HepG2 (cell line): ENCODE data around the gene CERS5. TPM values are rescaled to one million over a fixed set of nuclear protein-coding genes. Genes with fewer than 3 reads are reported as not detected.

Source experiments
- ARHGAP35 ChIP-seq: sonication (generic); formaldehyde crosslinking; IDR thresholded peaks from 2 replicates; pipeline ENCODE4 v1.9.0; 2022; ENCODE audit warnings: mild to moderate bottlenecking, inconsistent platforms, moderate library complexity, missing genetic modification reagents, borderline replicate concordance
- ARID4A ChIP-seq: sonication (generic); formaldehyde crosslinking; IDR thresholded peaks from 2 replicates; pipeline ENCODE4 v1.5.0; 2020; ENCODE audit warnings: mild to moderate bottlenecking, missing genetic modification reagents, borderline replicate concordance
- ASH2L ChIP-seq: fragments of 300-600, 200-600 bp; sonication (generic); IDR thresholded peaks from 2 replicates; pipeline ENCODE4 v1.7.0; 2017; ENCODE audit warnings: low read depth, mild to moderate bottlenecking, moderate library complexity, mixed read lengths, low read length; ENCODE audit not compliant: insufficient read length
- FOXC1 ChIP-seq: sonication (generic); formaldehyde crosslinking; IDR thresholded peaks from 2 replicates; pipeline ENCODE4 v1.8.0; 2022; ENCODE audit warnings: mild to moderate bottlenecking, missing genetic modification reagents, borderline replicate concordance
- FOXK1 ChIP-seq: sonication (generic); formaldehyde crosslinking; IDR thresholded peaks from 2 replicates; pipeline ENCODE4 v1.4.0; 2020; ENCODE audit warnings: low read depth, missing genetic modification reagents, borderline replicate concordance
- HDAC1 ChIP-seq: sonication (generic); formaldehyde crosslinking; IDR thresholded peaks from 2 replicates; pipeline ENCODE4 v1.5.1; 2020; ENCODE audit warnings: mild to moderate bottlenecking, missing genetic modification reagents
- HOXD1 ChIP-seq: sonication (generic); formaldehyde crosslinking; IDR thresholded peaks from 2 replicates; pipeline ENCODE4 v1.5.0; 2020; ENCODE audit warnings: missing genetic modification reagents
- KAT8 ChIP-seq: IDR thresholded peaks from 2 replicates; pipeline ENCODE4 v1.6.1; 2016; ENCODE audit warnings: missing genetic modification reagents, missing compliant biosample characterization
- KLF13 ChIP-seq: sonication (generic); formaldehyde crosslinking; IDR thresholded peaks from 2 replicates; pipeline ENCODE4 v1.4.0; 2020; ENCODE audit warnings: mild to moderate bottlenecking, missing genetic modification reagents
- POGZ ChIP-seq: sonication (generic); formaldehyde crosslinking; IDR thresholded peaks from 2 replicates; pipeline ENCODE4 v1.4.0; 2020; ENCODE audit warnings: mild to moderate bottlenecking, missing genetic modification reagents
- RFXAP ChIP-seq: sonication (generic); formaldehyde crosslinking; IDR thresholded peaks from 2 replicates; pipeline ENCODE4 v1.4.0; 2020; ENCODE audit warnings: missing genetic modification reagents, borderline replicate concordance
- SALL1 ChIP-seq: sonication (generic); formaldehyde crosslinking; IDR thresholded peaks from 2 replicates; pipeline ENCODE4 v1.8.0; 2022; ENCODE audit warnings: mild to moderate bottlenecking, missing genetic modification reagents
- TERF1 ChIP-seq: sonication (generic); formaldehyde crosslinking; IDR thresholded peaks from 2 replicates; pipeline ENCODE4 v1.8.0; 2022; ENCODE audit warnings: mild to moderate bottlenecking, missing genetic modification reagents, moderate library complexity
- ZFP36 ChIP-seq: fragments of 150-350 bp; IDR thresholded peaks from 2 replicates; pipeline ENCODE4 v1.6.1; 2018; ENCODE audit warnings: borderline replicate concordance, low read length, low read depth; ENCODE audit not compliant: partially characterized antibody
- ZFP90 ChIP-seq: sonication (generic); formaldehyde crosslinking; IDR thresholded peaks from 2 replicates; pipeline ENCODE4 v1.8.0; 2022; ENCODE audit warnings: missing genetic modification reagents, mild to moderate bottlenecking, inconsistent platforms, borderline replicate concordance
- ZMAT3 ChIP-seq: sonication (generic); formaldehyde crosslinking; conservative IDR thresholded peaks from 2 replicates; pipeline ENCODE4 v1.7.0; 2021; ENCODE audit warnings: missing genetic modification reagents
- ZNF276 ChIP-seq: sonication (generic); formaldehyde crosslinking; IDR thresholded peaks from 2 replicates; pipeline ENCODE4 v1.4.0; 2020; ENCODE audit warnings: mild to moderate bottlenecking, low read depth, missing genetic modification reagents
- ZNF552 ChIP-seq: sonication (generic); formaldehyde crosslinking; IDR thresholded peaks from 2 replicates; pipeline ENCODE4 v1.9.0; 2022; ENCODE audit warnings: missing genetic modification reagents, mild to moderate bottlenecking, borderline replicate concordance
- ZNF563 ChIP-seq: sonication (generic); formaldehyde crosslinking; IDR thresholded peaks from 2 replicates; pipeline ENCODE4 v1.8.0; 2022; ENCODE audit warnings: mild to moderate bottlenecking, moderate library complexity, missing genetic modification reagents
- polyA plus RNA-seq, 8 experiments: library from polyadenylated mRNA; depleted of rRNA in 3 of 8; stranded (reverse) in 7 of 8; unstranded in 1 of 8; fragments of >200 nt; fragmentation: Illumina TruSeq in 4 of 8; extraction: Trizol in 4 of 8; gene quantifications; 2 replicates each; pipeline versions ENCODE4 v1.2.1 to v1.2.3, GENCODE V29; 2011 to 2016; ENCODE audit warnings: low read depth in 4 of 8, missing spikeins in 1 of 8, mixed read lengths in 1 of 8; ENCODE audit not compliant: insufficient read depth in 1 of 8
- total RNA-seq, 5 experiments: library from RNA; depleted of rRNA; stranded (reverse); fragments of >200 nt; fragmentation: Illumina TruSeq; extraction: Trizol; gene quantifications; 2 replicates each; pipeline ENCODE4 v1.2.3, GENCODE V29; 2016; ENCODE audit warnings: low read depth in 1 of 5

Gene CERS5
- total and polyA plus RNA-seq, 2 of the 13 experiments (the other 11 are each of a cell fraction or from before 2014, with no cell fraction given), result 22.3 to 48.8 TPM

GRCh38 chr12:50084775-50085614 is 82.2 kb downstream of the CERS5 start, which contains the start of gene SMARCD1 (continued):
- TF ChIP-seq ZNF563 (CRISPR knock-in tag) (0 out of 2 replicates have a peak, but pooled peaks have one; percentile 53), FOXK1 (CRISPR knock-in tag) (peak; percentile 44; the same call in 1 of the 2 replicates), RFXAP (CRISPR knock-in tag) (no peak), ARID4A (CRISPR knock-in tag) (peak; percentile 74; the same call in 1 of the 2 replicates), ZNF276 (no peak), FOXC1 (CRISPR knock-in tag) (no peak), ASH2L (peak; percentile 80), ZFP90 (CRISPR knock-in tag) (no peak), SALL1 (CRISPR knock-in tag) (peak; percentile 69), ZMAT3 (CRISPR knock-in tag) (0 out of 2 replicates have a peak, but pooled peaks have one; percentile 54), POGZ (CRISPR knock-in tag) (peak; percentile 87), TERF1 (CRISPR knock-in tag) (no peak), ARHGAP35 (CRISPR knock-in tag) (no peak), ZNF552 (CRISPR knock-in tag) (no peak), KLF13 (no peak), KAT8 (CRISPR knock-in tag) (peak; percentile 82), HDAC1 (peak; percentile 65), ZFP36 (no peak), HOXD1 (CRISPR knock-in tag) (0 out of 2 replicates have a peak, but pooled peaks have one; percentile 35)
